ENCODE data around the gene NUMA1. TPM values are rescaled to one million over a fixed set of nuclear protein-coding genes. Genes with fewer than 3 reads are reported as not detected.

The NUMA1 gene
- total and polyA plus RNA-seq, 2 of the 8 experiments (the other 6 are each of a cell fraction or from before 2014, with no cell fraction given): 101 to 107 TPM

DNA sequence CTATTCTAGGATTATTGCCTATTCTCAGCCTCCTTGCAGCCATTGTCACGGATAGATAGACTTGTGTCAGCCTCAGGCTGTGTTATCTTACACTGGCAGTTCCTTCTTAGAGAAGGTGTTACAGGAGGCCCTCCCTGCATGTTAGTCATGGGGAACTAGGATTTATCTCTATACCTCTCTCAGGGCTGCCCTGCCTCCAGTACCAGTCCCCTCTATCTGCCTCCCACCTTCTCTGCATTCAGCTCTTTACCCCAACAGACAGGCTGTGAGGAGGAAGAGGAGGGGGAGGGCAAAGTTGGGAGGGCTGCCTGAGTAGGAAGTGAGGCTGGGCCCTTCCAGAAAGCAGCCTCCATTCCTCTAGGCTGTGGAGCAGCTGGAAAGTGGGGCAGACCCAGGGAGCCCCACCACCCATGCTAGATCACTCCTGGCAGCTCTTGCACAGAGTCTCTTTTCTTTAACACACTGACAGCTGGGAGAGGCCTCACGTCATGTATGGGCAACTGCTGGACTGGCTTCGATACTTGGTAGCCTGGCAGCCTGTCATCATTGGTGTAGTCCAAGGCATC, 84.5 kb downstream of the NUMA1 start:
- Histone ChIP-seq H3K9ac (replicated peaks in 1 of 4; ENCODE audit: extremely low read depth in 1 of 4, low read depth in 3 of 4, low read length in 3 of 4) (no peak overlapping the region), H2AFZ (ENCODE audit: low read length) (no peak overlapping the region), H2AK5ac (ENCODE audit: low read depth, low read length) (no peak overlapping the region), H3K23me2 (ENCODE audit: low read depth, low read length) (no peaks in the 10 kb centered on the region), H3K4me1 (replicated peaks in 1 of 4; ENCODE audit: control insufficient read depth in 3 of 4, insufficient read depth in 4 of 4, low read length in 3 of 4) (no peaks in the 10 kb centered on the region), H3K9me3 (ENCODE audit: insufficient read depth in 2 of 2, low read depth in 1 of 2, low read length in 1 of 2) (no peaks in the 10 kb centered on the region), H2BK20ac (ENCODE audit: low read length) (no peak overlapping the region), H3K23ac (ENCODE audit: insufficient read length) (no peak overlapping the region), H2BK15ac (ENCODE audit: low read length) (no peak overlapping the region), H3K56ac (replicated peaks; ENCODE audit: insufficient read length, low read depth, low read length) (no peak overlapping the region), H3K4me3 (ENCODE audit: extremely low read depth in 1 of 4, insufficient read depth in 2 of 4, low read depth in 3 of 4, low read length in 4 of 4) (no peak overlapping the region), H2BK120ac (replicated peaks; ENCODE audit: low read depth, low read length) (no peak overlapping the region), H3K27me3 (replicated peaks in 1 of 4; ENCODE audit: control insufficient read depth in 3 of 4, extremely low read depth in 1 of 4, insufficient read depth in 3 of 4, low read length in 3 of 4) (no peaks in the 10 kb centered on the region), H3K27ac (ENCODE audit: low read depth, low read length) (no peak overlapping the region), H3K14ac (ENCODE audit: insufficient read length) (no peak overlapping the region), H3K18ac (ENCODE audit: extremely low read depth, low read length) (no peak overlapping the region), H3K79me2 (ENCODE audit: control insufficient read depth in 1 of 2, insufficient read depth in 2 of 2, low read length in 2 of 2) (no peaks in the 10 kb centered on the region; a peak in 1 of 4 replicates), H4K8ac (ENCODE audit: extremely low read depth, insufficient read depth, low read length) (no peak overlapping the region), H2BK12ac (ENCODE audit: low read depth, low read length) (no peak overlapping the region), H3K36me3 (ENCODE audit: control insufficient read depth in 2 of 4, insufficient read depth in 4 of 4, low read length in 3 of 4) (peaks cover 0 to 3% (median 2%) of the 10 kb centered on the region in 4 experiments; a peak in 4 of 8 replicates), H4K91ac (replicated peaks; ENCODE audit: insufficient read length, low read length) (no peak overlapping the region), H2BK5ac (ENCODE audit: low read depth, low read length) (no peak overlapping the region), H3K4me2 (ENCODE audit: insufficient read depth in 1 of 2, low read depth in 2 of 2, low read length in 2 of 2) (no peak overlapping the region), H4K20me1 (replicated peaks in 1 of 2; ENCODE audit: control insufficient read depth in 1 of 2, insufficient read depth in 2 of 2, low read length in 2 of 2) (peaks cover 9 to 10% of the 10 kb centered on the region in 2 experiments), H4K5ac (ENCODE audit: insufficient read length, low read depth, low read length) (no peak overlapping the region), H3K4ac (replicated peaks; ENCODE audit: insufficient read length, low read depth, low read length) (no peak overlapping the region), H3K79me1 (ENCODE audit: low read depth, low read length) (no peaks in the 10 kb centered on the region)
- WGBS, 2 experiments (ENCODE audit: extremely low coverage in 1 of 2, insufficient coverage in 1 of 2, insufficient read length in 1 of 2, insufficient replicate concordance in 2 of 2, low coverage in 1 of 2, low lambda C conversion rate in 2 of 2, missing lambda C conversion rate in 1 of 2): 88% methylated on average over 3 of the region's 3 CpGs; no CpG with 5 or more reads in 1 of the 2 experiments
- POLR2A ChIA-PET (ENCODE audit: partially characterized antibody): interaction anchor here (1.4 to 2.8 kb wide), 2 partner anchors 13 to 18 kb away, joined by 3 to 9 read pairs; no protein-coding TSS in a partner anchor
- FAIRE-seq (no peak), DNase-seq (ENCODE audit: low read depth in 1 of 2, low spot score in 2 of 2) (no peak)
- CTCF ChIA-PET (ENCODE audit: partially characterized antibody): interaction anchor here (0.6 to 5.1 kb wide), 9 partner anchors 9 to 187 kb away, joined by 3 to 28 read pairs (median 3); no protein-coding TSS in a partner anchor
- TF ChIP-seq FOSL1 (IDR thresholded peaks at IDR 0.05; ENCODE audit: insufficient read depth, low read depth, low read length): no peak
- no peak for TF ChIP-seq POU5F1 (IDR thresholded peaks at IDR 0.05; ENCODE audit: low read depth, low read length)
- TF ChIP-seq, protein P1, sequence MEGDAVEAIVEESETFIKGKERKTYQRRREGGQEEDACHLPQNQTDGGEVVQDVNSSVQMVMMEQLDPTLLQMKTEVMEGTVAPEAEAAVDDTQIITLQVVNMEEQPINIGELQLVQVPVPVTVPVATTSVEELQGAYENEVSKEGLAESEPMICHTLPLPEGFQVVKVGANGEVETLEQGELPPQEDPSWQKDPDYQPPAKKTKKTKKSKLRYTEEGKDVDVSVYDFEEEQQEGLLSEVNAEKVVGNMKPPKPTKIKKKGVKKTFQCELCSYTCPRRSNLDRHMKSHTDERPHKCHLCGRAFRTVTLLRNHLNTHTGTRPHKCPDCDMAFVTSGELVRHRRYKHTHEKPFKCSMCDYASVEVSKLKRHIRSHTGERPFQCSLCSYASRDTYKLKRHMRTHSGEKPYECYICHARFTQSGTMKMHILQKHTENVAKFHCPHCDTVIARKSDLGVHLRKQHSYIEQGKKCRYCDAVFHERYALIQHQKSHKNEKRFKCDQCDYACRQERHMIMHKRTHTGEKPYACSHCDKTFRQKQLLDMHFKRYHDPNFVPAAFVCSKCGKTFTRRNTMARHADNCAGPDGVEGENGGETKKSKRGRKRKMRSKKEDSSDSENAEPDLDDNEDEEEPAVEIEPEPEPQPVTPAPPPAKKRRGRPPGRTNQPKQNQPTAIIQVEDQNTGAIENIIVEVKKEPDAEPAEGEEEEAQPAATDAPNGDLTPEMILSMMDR (IDR thresholded peaks at IDR 0.05; ENCODE audit: control extremely low read depth in 1 of 3, insufficient read depth in 1 of 3, low read depth in 1 of 3, low read length in 3 of 3): no peak
- no peak for TF ChIP-seq SIN3A (conservative IDR thresholded peaks at IDR 0.05 in 1 of 2, IDR thresholded peaks at IDR 0.05 in 1 of 2; ENCODE audit: low read depth in 1 of 2, low read length in 2 of 2)
- TF ChIP-seq RFX5 (IDR thresholded peaks at IDR 0.05; ENCODE audit: borderline replicate concordance, low read depth, low read length): no peak
- TF ChIP-seq TAF1 (IDR thresholded peaks at IDR 0.05; ENCODE audit: low read depth, low read length): no peak
- no peak for TF ChIP-seq RXRA (IDR thresholded peaks at IDR 0.05; ENCODE audit: insufficient read depth, low read depth, low read length)
- no peak for TF ChIP-seq SAP30 (IDR thresholded peaks at IDR 0.05; ENCODE audit: insufficient read depth, insufficient replicate concordance, low read length)
- no peak for TF ChIP-seq RBBP5 (IDR thresholded peaks at IDR 0.05; ENCODE audit: borderline replicate concordance, low read depth, low read length)
- TF ChIP-seq CREB1 (IDR thresholded peaks at IDR 0.05): no peak
